ENCODE measurements around the gene OSBPL3.
A peak's percentile ranks its signal among the peaks of the same experiment; 100 is the strongest.

OSBPL3 gene

GRCh38 chr7:24784277-24784676, 195.7 kb downstream of the OSBPL3 start:
- DNase-seq: no peak

- DNase-seq: no peak
Measured at GRCh38 chr7:24783698-24784097, 196.3 kb downstream of the OSBPL3 start.

GRCh38 chr7:24781106-24781505, 198.9 kb downstream of the OSBPL3 start:
- no peak for DNase-seq

- no peak for DNase-seq
Measured at GRCh38 chr7:24779283-24779655, 200.7 kb downstream of the OSBPL3 start.

GRCh38 chr7:24778543-24779282, 201.3 kb downstream of the OSBPL3 start:
- no peak for DNase-seq

GRCh38 chr7:24777806-24778205, 202.2 kb downstream of the OSBPL3 start:
- no peak for DNase-seq

- DNase-seq: no peak
Measured at GRCh38 chr7:24773646-24774045, 206.3 kb downstream of the OSBPL3 start.

- no peak for DNase-seq
Measured at GRCh38 chr7:24769851-24770250, 210.1 kb downstream of the OSBPL3 start.

GRCh38 chr7:24769014-24769830, 210.8 kb downstream of the OSBPL3 start:
- no peak for DNase-seq

- no peak for DNase-seq
Measured at GRCh38 chr7:24767878-24768569, 212.0 kb downstream of the OSBPL3 start.

GRCh38 chr7:24764972-24765744, 214.8 kb downstream of the OSBPL3 start:
- DNase-seq: no peak

GRCh38 chr7:24764011-24764410, 216.0 kb downstream of the OSBPL3 start:
- DNase-seq: no peak

GRCh38 chr7:24763303-24763901, 216.6 kb downstream of the OSBPL3 start:
- no peak for DNase-seq

GRCh38 chr7:24762771-24763170, 217.2 kb downstream of the OSBPL3 start:
- no peak for DNase-seq

- DNase-seq: no peak
Measured at GRCh38 chr7:24760968-24761367, 219.0 kb downstream of the OSBPL3 start.

GRCh38 chr7:24757353-24758275, 222.4 kb downstream of the OSBPL3 start, which contains the start of gene GSDME:
Gene GSDME (minus strand): TSS chr7:24757464. CDS start chr7:24749774, 7,690 bp downstream.
- DNase-seq: peak; percentile 11 to 45

- peak in 1 of 2 experiments; percentile 45 for DNase-seq
Measured at GRCh38 chr7:24756545-24757352, 223.2 kb downstream of the OSBPL3 start.

- DNase-seq: peak in 1 of 2 experiments; percentile 6
Measured at GRCh38 chr7:24755541-24756407, 224.2 kb downstream of the OSBPL3 start.

GRCh38 chr7:24754906-24755506, 225.0 kb downstream of the OSBPL3 start:
- DNase-seq: no peak

Data from SW 1271 (cell line).